Pons (tissue), 1 donor: Measurements from ENCODE around the gene SLC38A3.
A peak's percentile ranks its signal among the peaks of the same experiment; 100 is the strongest.

Experiments used
- DNase-seq: peaks from one replicate; pipeline ENCODE4 v3.0.0-alpha.2; 2016; ENCODE audit warnings: low spot score

Gene SLC38A3

GRCh38 chr3:50204804-50205412 lies at the start of gene SLC38A3:
Gene SLC38A3, plus strand, starts transcription at chr3:50205271. Its CDS starts 8,929 bp downstream, at chr3:50214200.
- DNase-seq, result no peak

DNA sequence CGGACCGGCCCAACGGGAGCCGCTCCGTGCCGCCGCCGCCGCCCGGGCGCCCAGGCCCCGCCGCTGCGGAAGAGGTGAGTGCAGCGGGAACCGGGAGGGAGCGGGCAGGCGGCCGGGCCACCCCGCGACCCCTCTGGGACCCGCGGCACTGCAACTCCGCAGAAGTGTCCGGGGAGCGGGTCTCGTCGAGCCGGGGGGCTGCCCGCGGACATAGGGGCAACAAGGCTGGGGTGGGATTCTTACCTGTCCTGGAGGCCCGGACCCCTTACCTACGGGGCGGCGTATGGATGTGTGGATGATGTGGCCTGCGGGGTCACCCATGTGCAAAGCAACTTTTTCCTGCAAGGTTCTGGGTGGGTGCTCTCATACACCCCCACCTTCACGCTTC lies 49.6 kb upstream of the SLC38A3 start:
- DNase-seq, result no peak

GRCh38 chr3:50155891-50156290 lies 49.2 kb upstream of the SLC38A3 start:
- DNase-seq, result no peak

DNA sequence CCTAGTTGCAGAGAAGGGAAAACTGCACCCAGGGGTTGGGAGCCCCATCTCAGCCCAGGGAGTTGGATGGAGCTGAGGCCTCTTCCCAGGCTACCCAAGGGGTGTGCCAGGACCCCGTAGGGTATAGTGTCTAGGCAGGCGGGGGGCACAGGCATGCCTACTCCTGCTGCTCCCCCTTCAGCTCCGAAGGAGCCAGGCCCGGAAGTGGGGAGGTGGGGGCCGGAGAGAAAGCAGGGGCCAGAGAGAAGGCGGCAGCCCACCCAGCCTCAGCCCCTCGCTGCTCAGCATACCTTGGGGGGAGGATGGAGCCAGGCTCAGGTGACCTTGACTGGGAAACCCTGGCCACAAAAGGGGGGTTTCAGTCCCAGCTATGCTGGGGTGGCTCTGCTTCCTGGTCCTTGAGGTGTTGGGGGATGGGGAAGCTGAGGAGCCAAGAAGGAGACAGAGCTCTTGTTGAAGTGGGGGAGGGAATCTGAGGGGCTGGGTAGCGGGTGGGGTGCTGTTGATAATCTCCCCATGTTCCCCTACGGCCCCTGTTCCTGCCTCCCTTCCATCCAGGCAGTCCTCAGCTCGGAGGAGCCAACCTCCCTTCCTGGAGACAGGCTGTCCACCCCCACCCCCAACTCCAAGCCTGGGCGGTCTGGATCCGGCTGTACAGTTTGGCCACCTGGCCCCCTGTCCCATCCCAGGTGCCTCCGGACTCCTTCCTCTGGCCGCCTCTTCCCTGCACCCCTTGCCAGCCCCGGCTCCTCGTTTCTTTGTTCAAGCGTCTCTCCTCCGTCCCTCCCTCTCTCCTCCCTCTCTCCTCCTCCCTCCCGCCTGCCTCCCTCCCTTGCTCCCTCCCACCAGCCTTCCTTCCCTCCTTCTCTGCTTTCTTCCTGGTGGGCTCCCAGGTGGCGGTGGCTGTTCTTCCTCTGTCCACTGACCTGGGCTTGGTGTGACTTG lies 48.2 kb upstream of the SLC38A3 start:
- no peak for DNase-seq

DNA sequence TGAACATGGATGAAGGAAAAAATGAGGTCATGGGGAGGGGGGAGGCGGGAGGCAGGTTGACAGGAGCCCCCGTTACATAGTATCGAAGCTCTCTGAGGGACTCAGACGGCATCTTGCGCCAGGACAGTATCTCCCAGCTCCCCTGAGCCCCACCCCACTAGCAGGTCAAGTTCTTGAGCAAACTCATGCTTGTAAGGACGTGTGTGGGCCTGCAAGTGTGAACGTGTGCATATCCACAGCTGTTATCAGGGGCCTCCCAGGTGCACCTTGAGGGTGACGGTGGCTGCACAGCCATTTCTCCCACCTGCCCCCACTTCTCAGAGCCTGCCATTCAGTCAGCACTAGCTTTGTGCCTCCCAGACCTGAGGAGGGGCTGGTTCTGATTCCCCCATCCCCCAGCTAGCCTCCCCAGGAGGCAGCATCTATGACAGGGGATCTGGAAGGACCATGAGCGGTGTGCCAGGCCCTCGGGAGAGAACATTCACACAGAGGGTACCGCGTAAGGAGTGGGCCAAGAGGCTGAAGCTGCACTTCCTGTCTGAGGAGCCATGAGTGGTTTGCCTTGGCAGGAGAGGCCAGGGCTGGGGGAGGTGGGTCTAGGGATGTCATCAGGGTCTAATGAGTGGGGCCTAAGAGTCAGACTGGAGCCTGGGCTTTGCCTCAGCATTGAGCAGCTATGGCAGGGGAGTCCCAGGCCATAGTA lies 47.1 kb upstream of the SLC38A3 start:
- no peak for DNase-seq

- DNase-seq, result no peak
Measured at GRCh38 chr3:50158530-50159146, 46.4 kb upstream of the SLC38A3 start.

GRCh38 chr3:50160561-50160983 lies 44.5 kb upstream of the SLC38A3 start:
- DNase-seq, result no peak

- DNase-seq, result no peak
Measured at GRCh38 chr3:50161320-50161719, 43.8 kb upstream of the SLC38A3 start.

DNA sequence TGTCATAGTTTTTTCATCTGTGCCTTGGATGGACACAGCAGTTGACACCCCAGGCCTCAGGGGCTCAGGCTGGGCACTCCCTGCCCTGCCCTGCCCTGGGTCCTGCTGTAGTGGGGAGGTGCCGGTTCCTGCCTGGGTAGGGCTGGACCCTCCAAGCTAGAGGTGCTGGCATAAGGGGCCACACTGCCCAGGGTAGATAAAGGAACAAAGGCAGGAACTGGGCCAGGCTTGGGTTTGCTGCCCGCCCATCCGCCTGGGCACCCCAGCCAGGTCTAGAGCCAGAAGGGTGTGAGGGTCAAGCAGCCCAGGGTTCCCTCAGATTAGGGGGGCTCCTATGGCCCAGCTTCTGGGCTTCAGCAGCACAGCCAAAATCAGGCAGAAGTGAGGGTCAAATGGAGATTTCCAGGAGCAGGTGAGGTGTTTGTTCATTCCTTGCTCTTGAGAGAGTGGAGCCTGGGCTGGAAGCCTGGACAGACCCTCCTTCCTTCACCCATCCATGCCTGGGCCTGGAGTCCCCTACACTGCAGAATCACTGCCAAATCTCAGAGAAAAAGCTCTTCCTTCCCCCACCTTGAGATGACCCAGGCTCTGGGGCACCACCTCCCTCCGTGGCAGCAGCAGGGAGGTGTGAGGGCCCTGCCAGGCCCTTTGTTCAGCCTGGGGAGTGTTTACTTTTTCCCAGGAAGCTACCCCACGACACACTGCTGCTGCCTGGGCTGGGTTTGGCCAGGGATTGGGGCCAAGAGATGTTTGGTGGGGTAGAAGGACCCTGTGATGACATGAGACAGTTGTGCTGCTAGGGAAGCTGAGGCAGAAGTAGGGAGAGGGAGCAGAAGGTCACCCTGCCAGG lies 42.8 kb upstream of the SLC38A3 start:
- DNase-seq, result no peak

GRCh38 chr3:50163572-50164455 lies 41.3 kb upstream of the SLC38A3 start:
- DNase-seq, result peak; percentile 13

DNA sequence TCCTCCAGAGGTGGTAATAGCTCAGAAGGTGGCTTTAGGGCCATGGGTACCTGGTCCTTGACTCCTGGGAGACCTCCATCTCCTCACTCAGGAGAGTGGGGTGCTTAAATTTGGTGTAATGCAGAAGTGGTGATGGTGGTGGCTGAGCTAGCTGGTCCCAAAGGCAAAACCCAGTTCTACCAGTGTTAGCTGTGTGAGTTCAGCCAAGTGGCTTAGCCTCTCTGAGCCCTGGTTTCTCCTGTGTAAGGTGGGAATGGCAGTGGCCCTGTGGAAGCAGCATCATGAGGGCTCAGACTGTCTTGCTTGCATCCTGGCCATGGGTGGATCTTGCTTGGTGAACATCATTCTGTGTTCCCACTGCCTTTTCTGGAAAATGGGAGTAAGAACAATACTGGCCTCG lies 40.6 kb upstream of the SLC38A3 start:
- no peak for DNase-seq

- peak; percentile 24 for DNase-seq
Measured at GRCh38 chr3:50164984-50165909, 39.8 kb upstream of the SLC38A3 start.

- DNase-seq, result peak; percentile 17
Measured at GRCh38 chr3:50165910-50166538, 39.0 kb upstream of the SLC38A3 start.

DNA sequence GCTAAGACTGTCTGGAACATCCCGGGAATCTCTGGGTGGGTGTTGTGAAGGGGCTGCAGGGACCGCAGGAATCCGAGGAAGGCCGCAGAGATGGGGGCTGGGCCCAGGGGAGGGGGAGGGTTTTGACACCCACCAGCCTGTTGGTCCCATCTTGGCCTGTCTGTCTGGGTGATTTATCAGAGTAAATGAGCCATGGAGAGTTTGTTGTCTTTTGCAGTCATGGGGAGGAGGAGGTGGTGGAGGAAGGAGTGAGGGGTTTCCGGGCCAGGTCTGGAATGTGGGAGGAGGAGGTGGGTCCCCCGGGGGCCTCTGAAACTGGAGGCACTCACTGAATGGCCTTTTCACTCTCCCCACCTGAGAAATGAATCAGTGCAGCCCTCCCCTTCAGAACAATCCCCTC lies 38.5 kb upstream of the SLC38A3 start:
- no peak for DNase-seq

DNA sequence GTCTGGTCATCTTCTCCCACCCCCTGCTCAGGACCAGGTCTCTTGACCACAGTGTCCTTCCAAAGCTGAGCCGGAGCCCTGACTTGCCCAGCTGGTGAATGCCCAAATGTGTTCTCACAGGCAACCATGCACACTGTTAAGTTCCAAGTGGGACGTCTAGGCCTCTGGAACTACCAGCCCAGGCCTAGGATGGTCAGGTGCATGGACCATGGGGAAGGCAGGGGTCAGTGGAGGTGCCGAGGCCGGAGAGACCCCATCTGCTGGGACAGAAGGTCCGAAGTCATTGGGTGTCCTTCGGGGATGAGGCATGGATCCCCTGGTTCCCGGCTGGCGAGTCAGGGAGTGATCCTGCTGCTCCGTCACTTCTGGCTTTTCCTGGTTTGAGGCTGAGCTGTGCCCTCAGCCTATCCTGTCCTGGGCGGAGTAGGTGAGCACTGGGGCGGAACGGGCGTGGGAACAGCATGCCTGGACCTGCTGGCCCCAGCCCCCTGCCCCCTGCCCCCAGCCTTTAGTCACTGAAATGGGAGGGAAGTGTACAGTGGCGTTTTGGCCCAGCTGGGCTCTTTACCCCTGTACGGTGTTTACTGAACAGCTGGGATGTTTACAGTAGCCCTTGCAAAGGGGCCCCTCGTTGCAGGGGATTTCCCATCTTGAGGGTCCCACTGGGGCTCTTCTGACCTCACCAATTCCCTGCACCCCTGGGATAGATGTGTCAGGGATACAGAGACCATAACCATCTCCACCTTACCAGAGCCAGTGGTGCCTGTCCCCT lies 37.8 kb upstream of the SLC38A3 start:
- DNase-seq, result no peak

- no peak for DNase-seq
Measured at GRCh38 chr3:50167841-50168209, 37.2 kb upstream of the SLC38A3 start.

GRCh38 chr3:50168388-50168787 lies 36.7 kb upstream of the SLC38A3 start:
- DNase-seq, result no peak

- no peak for DNase-seq
Measured at GRCh38 chr3:50168791-50169190, 36.3 kb upstream of the SLC38A3 start.
